ENCODE data around the gene HMG20A. TPM values are rescaled to one million over a fixed set of nuclear protein-coding genes. Genes with fewer than 3 reads are reported as not detected.

The HMG20A gene
- total and polyA plus RNA-seq, 10 of the 15 experiments (the other 5 are each of a cell fraction or from before 2014, with no cell fraction given), result 30.0 to 98.7 (median 46.8) TPM

DNA sequence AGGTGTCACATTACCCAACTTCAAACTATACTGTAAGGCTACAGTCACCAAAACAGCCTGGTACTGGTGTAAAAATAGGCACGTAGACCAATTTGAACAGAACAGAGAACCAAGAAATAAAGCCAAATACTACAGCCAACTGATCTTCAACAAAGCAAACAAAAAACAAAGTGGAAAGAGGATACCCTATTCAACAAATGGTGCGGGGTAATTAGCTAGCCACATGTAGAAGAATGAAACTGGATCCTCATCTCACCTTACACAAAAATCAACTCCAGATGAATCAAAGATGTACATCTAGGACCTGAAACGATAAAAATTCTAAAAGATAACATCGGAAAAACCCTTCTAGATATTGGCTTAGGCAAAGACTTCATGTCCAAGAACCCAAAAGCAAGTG lies 13.8 kb upstream of the HMG20A start:
- WGBS (ENCODE audit: insufficient coverage, insufficient replicate concordance, low lambda C conversion rate, missing lambda C conversion rate), result 92% methylated on average over 4 of the region's 4 CpGs
- ATAC-seq (no peak), DNase-seq (ENCODE audit: low read depth, low spot score) (no peak), FAIRE-seq (no peak)
- H3K4me3 ChIP-seq, result no peak overlapping the region
- peaks cover 4% of the 10 kb centered on the region for H3K79me2 ChIP-seq (ENCODE audit: control insufficient read depth, insufficient read depth, low read length)
- no peaks in the 10 kb centered on the region; the same call in 2 of the 3 replicates for H3K9me3 ChIP-seq (replicated peaks; ENCODE audit: control insufficient read depth, insufficient read depth, low read length)
- no peaks in the 10 kb centered on the region for H4K20me1 ChIP-seq (ENCODE audit: control insufficient read depth, insufficient read depth)
- CTCF ChIA-PET, result interaction anchor here (1.1 to 1.7 kb wide), 5 partner anchors 22 to 281 kb away, joined by 3 to 10 read pairs (median 3); no protein-coding TSS in a partner anchor
- H3K27ac ChIP-seq (ENCODE audit: control insufficient read depth, insufficient read depth), result no peak overlapping the region
- H3K36me3 ChIP-seq (ENCODE audit: control insufficient read depth in 2 of 2, insufficient read depth in 2 of 2, low read length in 1 of 2), result no peaks in the 10 kb centered on the region
- POLR2A ChIA-PET, result interaction anchor here (1.3 kb wide), 1 partner anchor 15 kb away, joined by 3 read pairs; no protein-coding TSS in a partner anchor
- in situ Hi-C loops (cut with MboI), result no loop called here
- no peak for TF ChIP-seq ETV6 (conservative IDR thresholded peaks at IDR 0.05 in 1 of 2, IDR thresholded peaks at IDR 0.05 in 1 of 2; ENCODE audit: borderline replicate concordance in 1 of 2, low read depth in 1 of 2)
- TF ChIP-seq, protein P1, sequence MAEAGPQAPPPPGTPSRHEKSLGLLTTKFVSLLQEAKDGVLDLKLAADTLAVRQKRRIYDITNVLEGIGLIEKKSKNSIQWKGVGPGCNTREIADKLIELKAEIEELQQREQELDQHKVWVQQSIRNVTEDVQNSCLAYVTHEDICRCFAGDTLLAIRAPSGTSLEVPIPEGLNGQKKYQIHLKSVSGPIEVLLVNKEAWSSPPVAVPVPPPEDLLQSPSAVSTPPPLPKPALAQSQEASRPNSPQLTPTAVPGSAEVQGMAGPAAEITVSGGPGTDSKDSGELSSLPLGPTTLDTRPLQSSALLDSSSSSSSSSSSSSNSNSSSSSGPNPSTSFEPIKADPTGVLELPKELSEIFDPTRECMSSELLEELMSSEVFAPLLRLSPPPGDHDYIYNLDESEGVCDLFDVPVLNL (IDR thresholded peaks at IDR 0.05; ENCODE audit: low read depth, low read length), result no peak
- TF ChIP-seq TCF7 (IDR thresholded peaks at IDR 0.05; ENCODE audit: borderline replicate concordance), result no peak
- no peak for TF ChIP-seq FOXM1 (IDR thresholded peaks at IDR 0.05; ENCODE audit: low read depth, low read length)
- TF ChIP-seq, protein P2, sequence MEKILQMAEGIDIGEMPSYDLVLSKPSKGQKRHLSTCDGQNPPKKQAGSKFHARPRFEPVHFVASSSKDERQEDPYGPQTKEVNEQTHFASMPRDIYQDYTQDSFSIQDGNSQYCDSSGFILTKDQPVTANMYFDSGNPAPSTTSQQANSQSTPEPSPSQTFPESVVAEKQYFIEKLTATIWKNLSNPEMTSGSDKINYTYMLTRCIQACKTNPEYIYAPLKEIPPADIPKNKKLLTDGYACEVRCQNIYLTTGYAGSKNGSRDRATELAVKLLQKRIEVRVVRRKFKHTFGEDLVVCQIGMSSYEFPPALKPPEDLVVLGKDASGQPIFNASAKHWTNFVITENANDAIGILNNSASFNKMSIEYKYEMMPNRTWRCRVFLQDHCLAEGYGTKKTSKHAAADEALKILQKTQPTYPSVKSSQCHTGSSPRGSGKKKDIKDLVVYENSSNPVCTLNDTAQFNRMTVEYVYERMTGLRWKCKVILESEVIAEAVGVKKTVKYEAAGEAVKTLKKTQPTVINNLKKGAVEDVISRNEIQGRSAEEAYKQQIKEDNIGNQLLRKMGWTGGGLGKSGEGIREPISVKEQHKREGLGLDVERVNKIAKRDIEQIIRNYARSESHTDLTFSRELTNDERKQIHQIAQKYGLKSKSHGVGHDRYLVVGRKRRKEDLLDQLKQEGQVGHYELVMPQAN (conservative IDR thresholded peaks at IDR 0.05), result no peak
- TF ChIP-seq BMI1 (IDR thresholded peaks at IDR 0.05; ENCODE audit: borderline replicate concordance), result no peak
- no peak for TF ChIP-seq RFX5 (IDR thresholded peaks at IDR 0.05; ENCODE audit: low read depth, low read length)
- TF ChIP-seq, protein P3, sequence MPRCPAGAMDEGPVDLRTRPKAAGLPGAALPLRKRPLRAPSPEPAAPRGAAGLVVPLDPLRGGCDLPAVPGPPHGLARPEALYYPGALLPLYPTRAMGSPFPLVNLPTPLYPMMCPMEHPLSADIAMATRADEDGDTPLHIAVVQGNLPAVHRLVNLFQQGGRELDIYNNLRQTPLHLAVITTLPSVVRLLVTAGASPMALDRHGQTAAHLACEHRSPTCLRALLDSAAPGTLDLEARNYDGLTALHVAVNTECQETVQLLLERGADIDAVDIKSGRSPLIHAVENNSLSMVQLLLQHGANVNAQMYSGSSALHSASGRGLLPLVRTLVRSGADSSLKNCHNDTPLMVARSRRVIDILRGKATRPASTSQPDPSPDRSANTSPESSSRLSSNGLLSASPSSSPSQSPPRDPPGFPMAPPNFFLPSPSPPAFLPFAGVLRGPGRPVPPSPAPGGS (IDR thresholded peaks at IDR 0.05; ENCODE audit: borderline replicate concordance, insufficient read depth, low read depth, low read length, poor library complexity, severe bottlenecking), result no peak
- no peak for TF ChIP-seq MYB (IDR thresholded peaks at IDR 0.05; ENCODE audit: borderline replicate concordance, low read depth, low read length)
- TF ChIP-seq RBBP5 (conservative IDR thresholded peaks at IDR 0.05), result no peak
- TF ChIP-seq, protein P4, sequence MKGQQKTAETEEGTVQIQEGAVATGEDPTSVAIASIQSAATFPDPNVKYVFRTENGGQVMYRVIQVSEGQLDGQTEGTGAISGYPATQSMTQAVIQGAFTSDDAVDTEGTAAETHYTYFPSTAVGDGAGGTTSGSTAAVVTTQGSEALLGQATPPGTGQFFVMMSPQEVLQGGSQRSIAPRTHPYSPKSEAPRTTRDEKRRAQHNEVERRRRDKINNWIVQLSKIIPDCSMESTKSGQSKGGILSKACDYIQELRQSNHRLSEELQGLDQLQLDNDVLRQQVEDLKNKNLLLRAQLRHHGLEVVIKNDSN (IDR thresholded peaks at IDR 0.05; ENCODE audit: borderline replicate concordance, extremely low read length, insufficient read depth, low read depth, low read length), result no peak
- TF ChIP-seq HDAC2 (IDR thresholded peaks at IDR 0.05), result no peak
- no peak for TF ChIP-seq GABPA (IDR thresholded peaks at IDR 0.05; ENCODE audit: low read depth)
- no peak for TF ChIP-seq JUNB (IDR thresholded peaks at IDR 0.05)
- no peak for TF ChIP-seq NFYA (IDR thresholded peaks at IDR 0.05; ENCODE audit: borderline replicate concordance, low read depth, low read length)
- TF ChIP-seq ZBED1 (IDR thresholded peaks at IDR 0.05; ENCODE audit: borderline replicate concordance), result no peak
- no peak for TF ChIP-seq HDAC6 (IDR thresholded peaks at IDR 0.05; ENCODE audit: unreplicated experiment)
- TF ChIP-seq CHD1 (IDR thresholded peaks at IDR 0.05; ENCODE audit: low read depth, low read length), result no peak
- no peak for TF ChIP-seq MTA2 (IDR thresholded peaks at IDR 0.05; ENCODE audit: low read depth)
- H3K4me1 ChIP-seq (ENCODE audit: control insufficient read depth, insufficient read depth, low read length), result peaks cover 12% of the 10 kb centered on the region; the same call in 1 of the 2 replicates
- no peak overlapping the region for H2AFZ ChIP-seq (ENCODE audit: control insufficient read depth, low read depth, low read length)
- SMC1A ChIA-PET (ENCODE audit: uncharacterized antibody, unreplicated experiment), result interaction anchor here (0.8 to 3.0 kb wide), 9 partner anchors 10 to 433 kb away, joined by 3 to 11 read pairs (median 4); no protein-coding TSS in a partner anchor
- intact Hi-C loops (cut with micrococcal nuclease; ENCODE audit: unreplicated experiment), result no loop called here
- RAD21 ChIA-PET (ENCODE audit: unreplicated experiment), result interaction anchor here (1.3 to 1.9 kb wide), 4 partner anchors 9 to 225 kb away, joined by 3 to 8 read pairs (median 4); no protein-coding TSS in a partner anchor
- no peak overlapping the region for H3K4me2 ChIP-seq (ENCODE audit: control insufficient read depth, insufficient read depth)
- no peaks in the 10 kb centered on the region for H3K27me3 ChIP-seq (replicated peaks in 1 of 2; ENCODE audit: control insufficient read depth in 2 of 2, insufficient read depth in 2 of 2, low read length in 1 of 2)
- no TSS peak for BruUV-seq (replicated peaks)
- no peak overlapping the region for H3K9ac ChIP-seq (ENCODE audit: control insufficient read depth, insufficient read depth, low read length)
